Measurements from ENCODE around the gene NEDD4L. TPM values are rescaled to one million over a fixed set of nuclear protein-coding genes. Genes with fewer than 3 reads are reported as not detected.
A peak's percentile ranks its signal among the peaks of the same experiment; 100 is the strongest.

The NEDD4L gene
- total and polyA plus RNA-seq, 8 donors: 45.0 to 113 (median 66.4) TPM

DNA sequence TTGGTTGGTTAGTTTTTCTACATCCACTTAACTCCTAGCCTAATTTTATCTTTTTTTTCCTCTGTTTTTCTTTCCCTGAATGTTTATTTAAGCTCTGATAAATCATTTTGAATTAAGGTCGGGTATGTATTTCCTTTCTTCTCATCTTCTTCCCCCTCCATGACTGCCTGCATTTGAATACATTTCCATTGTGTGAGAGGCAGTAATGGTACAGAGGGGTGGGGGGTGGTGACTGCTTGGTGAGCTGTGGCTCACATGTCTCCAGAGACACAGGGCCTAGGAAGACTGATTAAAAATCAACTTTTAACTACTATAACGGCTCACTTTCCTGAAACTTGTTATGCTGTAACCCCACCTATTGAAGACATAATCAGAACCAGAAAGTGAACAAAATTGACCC lies 58.0 kb downstream of the NEDD4L start:
- ATAC-seq (no peak), FAIRE-seq (no peak), DNase-seq (no peak)
- H3K27ac ChIP-seq: peak overlapping the region in 1 of 4 donors; percentile 25
- H3K27me3 ChIP-seq: no peaks in the 10 kb centered on the region
- no peaks in the 10 kb centered on the region for H3K9me3 ChIP-seq
- TF ChIP-seq CTCF (IDR thresholded peaks at IDR 0.05): no peak
- 12 to 13% methylated on average over 2 of the region's 2 CpGs for WGBS, 2 donors
- intact Hi-C loops (cut with DNase I): no loop called here
- peaks cover 31 to 50% (median 39%) of the 10 kb centered on the region in 3 donors for H3K4me1 ChIP-seq
- no peak overlapping the region for H3K4me3 ChIP-seq
- no peaks in the 10 kb centered on the region for H3K36me3 ChIP-seq

DNA sequence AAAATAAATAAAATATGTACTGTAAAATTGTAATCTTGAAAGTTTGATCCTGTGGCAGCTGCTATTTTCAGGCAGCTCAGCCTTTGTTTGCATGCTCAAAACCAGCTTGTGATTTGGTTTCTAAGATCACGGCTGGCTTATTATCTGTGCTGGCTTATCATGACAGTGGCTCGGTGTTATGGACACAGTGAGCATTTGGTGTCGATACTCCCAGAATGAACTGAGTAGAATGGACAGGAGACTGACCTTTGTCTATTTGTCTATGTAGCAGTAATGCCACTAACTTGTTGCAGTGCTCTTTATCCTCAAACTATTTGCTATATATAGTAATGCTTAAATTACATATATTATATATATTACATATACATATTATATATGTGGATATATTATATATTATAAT lies 58.8 kb downstream of the NEDD4L start:
- ATAC-seq: peak in 1 of 4 donors; percentile 36
- peak overlapping the region in 1 of 4 donors; percentile 13 for H3K27ac ChIP-seq
- no peaks in the 10 kb centered on the region for H3K27me3 ChIP-seq
- WGBS, 2 donors: 20 to 31% methylated on average over 3 of the region's 3 CpGs
- peaks cover 22 to 41% (median 33%) of the 10 kb centered on the region in 3 donors for H3K4me1 ChIP-seq
- H3K36me3 ChIP-seq: no peaks in the 10 kb centered on the region
- H3K9me3 ChIP-seq: no peaks in the 10 kb centered on the region
- intact Hi-C loops (cut with DNase I): no loop called here
- no peak for FAIRE-seq
- no peak for DNase-seq
- no peak for TF ChIP-seq CTCF (IDR thresholded peaks at IDR 0.05)
- H3K4me3 ChIP-seq: no peak overlapping the region

GRCh38 chr18:58103339-58103985 lies 59.4 kb downstream of the NEDD4L start:
- no peak for FAIRE-seq
- Histone ChIP-seq H3K4me1 (peaks cover 19 to 36% (median 31%) of the 10 kb centered on the region in 3 donors), H3K36me3 (no peaks in the 10 kb centered on the region), H3K9me3 (no peaks in the 10 kb centered on the region), H3K4me3 (peak overlapping the region in 1 of 4 donors; percentile 5), H3K27ac (peak overlapping the region in 2 of 4 donors; percentile 19 to 24), H3K27me3 (no peaks in the 10 kb centered on the region)
- peak; percentile 49 to 71 (median 62) for ATAC-seq
- no peak for DNase-seq
- intact Hi-C loops (cut with DNase I): no loop called here
- 26 to 38% methylated on average over 6 of the region's 6 CpGs for WGBS, 2 donors
- TF ChIP-seq CTCF (IDR thresholded peaks at IDR 0.05): no peak

GRCh38 chr18:58104096-58104495 lies 60.1 kb downstream of the NEDD4L start:
- H3K4me1 ChIP-seq: peaks cover 19 to 36% (median 31%) of the 10 kb centered on the region in 3 donors
- no peaks in the 10 kb centered on the region for H3K27me3 ChIP-seq
- peak overlapping the region in 1 of 4 donors; percentile 5 for H3K4me3 ChIP-seq

More at GRCh38 chr18:58104096-58104495, 60.1 kb downstream of the NEDD4L start:
- intact Hi-C loops (cut with DNase I): no loop called here
- no peak for TF ChIP-seq CTCF (IDR thresholded peaks at IDR 0.05)
- no peak for DNase-seq
- no peaks in the 10 kb centered on the region for H3K36me3 ChIP-seq
- H3K9me3 ChIP-seq: no peaks in the 10 kb centered on the region
- peak in 1 of 4 donors; percentile 3 for ATAC-seq
- WGBS, 2 donors: 54 to 62% methylated on average over 12 of the region's 12 CpGs
- FAIRE-seq: no peak
- H3K27ac ChIP-seq: peak overlapping the region in 2 of 4 donors; percentile 19 to 24

Data from pancreas (tissue), 10 donors.